GM18499 (cell line): ENCODE data around the gene NRK.
"Not testable (repeated sequence)": the region's sequence is repeated elsewhere in the genome, so short reads cannot be mapped to it uniquely, and the experiment has no call there.

ENCODE experiments used
- ATAC-seq: cut with Tn5 transposase; IDR thresholded peaks from one replicate; pipeline ENCODE4 v1.9.1; 2021; ENCODE audit warnings: moderate number of reproducible peaks; ENCODE audit not compliant: insufficient read depth, unreplicated experiment

NRK gene, protein sequence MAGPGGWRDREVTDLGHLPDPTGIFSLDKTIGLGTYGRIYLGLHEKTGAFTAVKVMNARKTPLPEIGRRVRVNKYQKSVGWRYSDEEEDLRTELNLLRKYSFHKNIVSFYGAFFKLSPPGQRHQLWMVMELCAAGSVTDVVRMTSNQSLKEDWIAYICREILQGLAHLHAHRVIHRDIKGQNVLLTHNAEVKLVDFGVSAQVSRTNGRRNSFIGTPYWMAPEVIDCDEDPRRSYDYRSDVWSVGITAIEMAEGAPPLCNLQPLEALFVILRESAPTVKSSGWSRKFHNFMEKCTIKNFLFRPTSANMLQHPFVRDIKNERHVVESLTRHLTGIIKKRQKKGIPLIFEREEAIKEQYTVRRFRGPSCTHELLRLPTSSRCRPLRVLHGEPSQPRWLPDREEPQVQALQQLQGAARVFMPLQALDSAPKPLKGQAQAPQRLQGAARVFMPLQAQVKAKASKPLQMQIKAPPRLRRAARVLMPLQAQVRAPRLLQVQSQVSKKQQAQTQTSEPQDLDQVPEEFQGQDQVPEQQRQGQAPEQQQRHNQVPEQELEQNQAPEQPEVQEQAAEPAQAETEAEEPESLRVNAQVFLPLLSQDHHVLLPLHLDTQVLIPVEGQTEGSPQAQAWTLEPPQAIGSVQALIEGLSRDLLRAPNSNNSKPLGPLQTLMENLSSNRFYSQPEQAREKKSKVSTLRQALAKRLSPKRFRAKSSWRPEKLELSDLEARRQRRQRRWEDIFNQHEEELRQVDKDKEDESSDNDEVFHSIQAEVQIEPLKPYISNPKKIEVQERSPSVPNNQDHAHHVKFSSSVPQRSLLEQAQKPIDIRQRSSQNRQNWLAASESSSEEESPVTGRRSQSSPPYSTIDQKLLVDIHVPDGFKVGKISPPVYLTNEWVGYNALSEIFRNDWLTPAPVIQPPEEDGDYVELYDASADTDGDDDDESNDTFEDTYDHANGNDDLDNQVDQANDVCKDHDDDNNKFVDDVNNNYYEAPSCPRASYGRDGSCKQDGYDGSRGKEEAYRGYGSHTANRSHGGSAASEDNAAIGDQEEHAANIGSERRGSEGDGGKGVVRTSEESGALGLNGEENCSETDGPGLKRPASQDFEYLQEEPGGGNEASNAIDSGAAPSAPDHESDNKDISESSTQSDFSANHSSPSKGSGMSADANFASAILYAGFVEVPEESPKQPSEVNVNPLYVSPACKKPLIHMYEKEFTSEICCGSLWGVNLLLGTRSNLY (N-terminal part only)

DNA sequence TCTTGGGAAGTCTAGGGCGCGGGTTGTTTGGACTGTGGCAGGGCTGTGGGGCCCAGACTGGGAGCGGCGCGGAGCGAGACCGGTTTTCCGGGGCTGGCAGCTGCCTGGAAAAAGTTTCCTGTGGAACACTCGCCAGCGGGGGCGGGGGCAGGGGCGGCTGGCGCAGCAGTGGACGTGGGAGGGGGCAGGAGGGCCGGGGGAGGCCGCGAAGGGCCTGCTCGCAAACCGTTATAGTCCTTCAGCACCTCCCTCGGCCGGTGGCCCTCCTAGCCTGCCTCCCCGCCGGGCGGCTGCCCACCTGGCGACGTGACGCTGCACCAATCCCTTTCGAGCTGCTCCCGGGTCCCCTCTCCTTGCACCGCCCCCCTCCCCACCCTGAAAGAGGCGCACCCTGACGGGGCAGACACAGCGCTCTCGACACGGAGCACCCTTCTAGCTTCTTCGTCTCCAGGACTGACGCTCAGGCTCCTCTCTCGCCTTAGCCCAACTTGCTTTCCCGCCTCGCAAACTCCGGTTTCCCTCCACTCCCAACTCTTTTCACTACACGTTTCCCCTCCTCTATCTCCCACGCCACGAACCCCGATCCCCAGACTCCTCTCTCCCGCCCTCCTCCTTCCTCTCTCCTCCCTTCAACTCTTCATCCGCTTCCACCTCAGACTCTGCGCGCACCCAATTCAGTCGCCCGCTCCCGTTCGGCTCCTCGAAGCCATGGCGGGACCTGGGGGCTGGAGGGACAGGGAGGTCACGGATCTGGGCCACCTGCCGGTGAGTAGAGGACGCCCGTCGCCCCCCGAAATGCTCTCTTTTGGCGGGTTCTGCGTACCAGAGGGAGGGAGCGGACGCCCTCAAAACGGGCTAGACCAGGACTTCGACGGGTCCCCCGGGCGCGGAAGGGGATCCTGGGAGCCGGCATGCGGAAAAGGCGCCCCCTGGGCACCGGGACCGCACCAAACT lies at the start of gene NRK:
NRK (plus strand) TSS at position 402 of the 954 bp plus-strand sequence; CDS start at position 709, 307 bp downstream.
- no peak for ATAC-seq

DNA sequence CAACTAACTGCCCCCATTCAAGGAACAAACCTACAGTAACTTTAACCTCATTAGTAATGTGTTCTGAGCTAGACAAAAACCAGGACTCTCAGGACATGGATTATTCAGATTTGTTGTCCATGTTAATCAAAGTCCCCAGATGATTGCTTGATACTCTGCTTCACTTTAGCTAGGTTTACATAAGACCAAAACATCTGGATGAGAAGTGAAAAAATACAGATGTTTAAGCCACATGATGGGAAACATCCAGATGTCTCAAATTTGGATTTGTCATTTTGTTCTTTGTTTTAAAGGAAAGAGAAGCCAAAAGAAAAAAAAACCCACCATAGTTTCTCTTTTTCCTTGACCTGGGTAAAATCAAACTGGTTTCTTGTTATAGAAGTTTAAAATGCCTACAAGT lies 48.5 kb upstream of the NRK start:
- no peak for ATAC-seq

DNA sequence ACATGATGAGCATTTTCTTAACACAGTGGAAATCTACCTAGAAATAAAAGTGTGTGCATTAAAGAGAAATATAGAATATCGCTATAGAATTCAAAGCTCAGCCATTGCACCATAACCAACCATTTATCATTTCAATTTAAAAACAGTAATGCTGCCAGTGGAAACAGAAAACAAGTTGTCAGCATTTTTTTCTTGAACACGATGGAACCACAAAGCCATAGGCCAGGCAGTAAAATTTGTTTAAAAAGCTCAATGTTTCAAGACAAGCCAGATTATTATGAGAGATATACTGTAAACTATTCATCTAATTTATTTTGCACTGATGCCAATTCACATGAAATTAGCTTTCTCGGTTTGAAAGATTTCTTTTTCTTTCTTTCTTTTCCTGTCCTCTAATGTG lies 46.7 kb upstream of the NRK start:
- ATAC-seq = no peak

DNA sequence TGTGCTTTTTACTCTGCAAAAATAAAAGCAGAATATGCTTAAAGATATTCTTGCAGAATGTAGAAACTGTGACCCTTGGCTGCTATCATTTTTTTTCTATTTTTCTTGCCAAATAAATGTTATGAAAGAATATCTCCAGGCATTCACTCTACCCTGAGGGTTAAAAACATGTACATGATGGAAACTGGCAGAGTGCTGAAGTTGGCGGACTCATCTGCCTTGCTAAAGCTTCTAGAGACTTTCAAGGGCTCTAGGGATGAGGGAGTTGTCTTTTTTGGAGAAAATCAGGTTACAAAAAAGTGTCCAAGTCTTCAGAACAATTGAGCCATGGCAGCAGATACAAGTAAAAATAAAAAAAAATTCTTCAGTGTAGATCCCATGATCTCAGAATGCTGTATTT lies 40.5 kb upstream of the NRK start:
- no peak for ATAC-seq

DNA sequence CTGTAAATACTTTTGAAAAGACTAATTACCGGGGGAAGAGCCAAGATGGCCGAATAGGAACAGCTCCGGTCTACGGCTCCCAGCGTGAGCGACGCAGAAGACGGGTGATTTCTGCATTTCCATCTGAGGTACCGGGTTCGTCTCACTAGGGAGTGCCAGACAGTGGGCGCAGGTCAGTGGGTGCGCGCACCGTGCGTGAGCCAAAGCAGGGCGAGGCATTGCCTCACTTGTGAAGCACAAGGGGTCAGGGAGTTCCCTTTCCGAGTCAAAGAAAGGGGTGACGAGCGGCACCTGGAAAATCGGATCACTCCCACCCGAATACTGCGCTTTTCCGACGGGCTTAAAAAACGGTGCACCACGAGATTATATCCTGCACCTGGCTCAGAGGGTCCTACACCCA lies 25.5 kb upstream of the NRK start:
- ATAC-seq = not testable (repeated sequence)

DNA sequence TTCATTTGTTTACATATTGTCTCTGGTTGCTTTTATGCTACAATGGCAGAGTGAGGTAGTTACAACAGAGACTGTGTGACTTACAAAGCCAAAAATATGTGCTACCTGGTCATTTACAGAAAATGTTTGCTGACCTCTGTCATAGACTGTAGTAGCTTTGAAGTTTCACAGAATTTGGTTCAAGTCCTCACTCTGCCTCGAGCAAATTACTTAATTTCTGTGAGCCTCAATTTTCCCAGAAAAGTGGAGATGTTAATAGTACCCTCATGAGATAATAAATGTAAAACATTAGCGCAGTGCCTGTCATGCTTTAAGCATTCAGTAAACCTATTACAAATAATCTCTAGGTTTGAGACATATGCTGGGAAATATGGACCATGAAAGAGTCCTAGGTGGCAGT lies 18.4 kb upstream of the NRK start:
- ATAC-seq = no peak

DNA sequence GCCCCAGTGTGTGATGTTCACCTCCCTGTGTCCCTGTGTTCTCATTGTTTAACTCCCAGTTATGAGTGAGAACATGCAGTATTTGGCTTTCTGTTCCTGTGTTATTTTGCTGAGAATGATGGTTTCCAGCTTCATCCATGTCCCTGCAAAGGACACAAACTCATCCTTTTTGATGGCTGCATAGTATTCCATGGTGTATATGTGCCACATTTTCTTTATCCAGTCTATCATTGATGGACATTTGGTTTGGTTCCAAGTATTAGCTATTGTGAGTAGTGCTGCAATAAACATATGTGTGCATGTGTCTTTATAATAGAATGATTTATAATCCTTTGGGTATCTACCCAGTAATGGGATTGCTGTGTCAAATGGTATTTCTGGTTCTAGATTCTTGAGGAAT lies 16.7 kb upstream of the NRK start:
- ATAC-seq = not testable (repeated sequence)

DNA sequence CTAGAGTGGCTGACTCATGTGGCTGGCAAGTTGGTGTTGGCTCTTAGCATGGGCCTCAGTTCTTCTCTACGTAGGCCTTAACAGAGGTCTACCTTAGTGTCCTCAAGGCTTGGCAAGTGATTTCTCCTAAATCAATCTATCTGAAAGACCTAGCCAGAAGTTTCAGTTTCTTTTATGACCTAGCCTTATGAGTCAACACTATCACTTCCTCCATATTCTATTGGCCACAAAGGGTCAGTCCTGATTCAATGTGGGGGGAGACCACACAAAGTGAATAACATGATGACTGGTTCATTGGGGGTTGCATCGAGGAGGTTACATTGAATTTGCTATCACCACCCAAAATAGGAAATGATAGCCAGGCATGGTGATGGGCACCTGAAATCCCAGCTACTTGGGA lies 5.8 kb upstream of the NRK start:
- ATAC-seq = no peak

DNA sequence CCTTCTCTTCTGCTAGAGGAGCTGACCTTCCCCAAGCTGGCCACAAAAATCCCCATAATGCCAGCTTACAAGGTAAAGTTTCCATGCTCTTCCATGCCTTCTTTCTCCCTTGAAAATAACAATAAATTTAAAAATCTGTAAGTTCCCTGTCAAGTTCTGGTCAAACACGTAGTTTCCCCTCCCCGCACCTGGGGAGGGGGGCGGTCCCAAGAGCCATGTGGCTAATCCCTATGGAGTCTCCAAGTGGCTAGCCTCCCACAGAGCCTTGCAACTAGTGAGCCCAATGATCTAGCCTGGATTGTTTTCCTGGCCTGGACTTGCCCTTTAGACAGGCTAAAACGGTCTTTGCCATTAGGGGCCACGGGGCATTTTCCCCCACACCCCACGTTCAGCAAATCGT lies 2.1 kb upstream of the NRK start:
- no peak for ATAC-seq

DNA sequence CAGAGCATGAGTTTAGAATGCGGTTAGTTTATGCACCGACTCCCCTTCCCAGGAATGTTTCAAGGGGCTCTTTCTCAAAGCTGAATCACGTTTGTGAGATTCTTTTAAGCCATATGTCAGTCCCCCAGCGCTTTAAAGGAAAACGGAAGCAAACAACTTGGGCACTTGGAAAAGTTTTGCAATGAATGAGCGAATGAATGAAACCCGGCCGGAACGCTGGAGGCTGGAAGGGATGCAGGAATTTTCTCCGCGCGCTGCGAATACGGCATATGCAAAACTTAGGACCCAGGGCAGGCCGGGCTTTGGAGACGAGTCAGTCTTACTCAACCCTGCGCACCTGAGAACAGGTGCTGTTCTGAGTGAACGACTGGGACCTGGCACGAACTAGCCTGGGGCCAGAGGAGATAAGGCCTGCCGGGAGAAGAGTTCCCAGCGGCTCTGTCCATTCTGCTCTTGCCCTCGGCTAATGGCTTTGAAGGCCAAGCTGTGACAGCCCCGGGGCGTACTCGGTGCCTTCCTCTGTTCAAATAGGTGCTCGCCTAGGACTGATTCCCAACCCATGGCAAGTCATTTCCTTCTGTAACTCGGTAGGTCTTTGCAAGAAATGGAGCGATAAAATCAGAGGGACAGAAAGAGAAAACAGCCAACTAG lies 743 bp upstream of the NRK start:
- ATAC-seq = no peak

DNA sequence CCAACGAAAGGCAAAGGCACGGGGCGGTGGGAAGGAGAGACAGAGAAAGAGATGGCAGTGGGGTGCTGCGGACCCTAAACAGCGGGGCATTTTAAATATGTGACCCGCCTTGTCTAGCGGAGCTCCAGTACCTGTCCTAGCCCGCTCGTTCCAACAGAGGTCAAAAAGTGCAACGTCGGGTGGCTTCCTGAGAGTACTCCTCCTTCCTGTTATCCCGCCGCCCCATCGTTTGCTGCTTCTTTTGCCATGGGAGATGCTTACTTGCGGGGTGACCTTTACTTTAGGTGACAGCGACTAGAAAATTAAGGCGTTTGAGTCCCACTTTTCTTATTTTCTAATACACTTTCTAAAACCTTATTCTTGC lies 735 bp downstream of the NRK start:
- no peak for ATAC-seq

DNA sequence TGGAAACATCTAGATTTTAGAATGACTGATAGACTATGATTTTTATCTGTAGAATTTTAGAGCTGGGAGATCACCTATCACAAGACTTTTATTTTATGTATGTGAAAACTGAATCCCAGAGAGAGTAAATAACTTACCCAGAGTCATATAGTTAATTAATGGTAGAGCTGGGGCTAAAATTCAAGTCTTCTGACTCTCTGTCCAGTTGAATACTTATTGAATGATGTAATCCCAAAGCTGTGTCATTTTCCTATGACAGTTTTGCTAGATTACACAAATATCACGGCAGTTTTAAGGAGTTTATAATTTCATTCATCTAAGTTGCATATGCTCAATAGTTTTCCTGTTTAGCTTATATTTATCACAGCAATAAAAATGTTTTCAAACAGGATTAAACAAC lies 6.7 kb downstream of the NRK start:
- no peak for ATAC-seq

DNA sequence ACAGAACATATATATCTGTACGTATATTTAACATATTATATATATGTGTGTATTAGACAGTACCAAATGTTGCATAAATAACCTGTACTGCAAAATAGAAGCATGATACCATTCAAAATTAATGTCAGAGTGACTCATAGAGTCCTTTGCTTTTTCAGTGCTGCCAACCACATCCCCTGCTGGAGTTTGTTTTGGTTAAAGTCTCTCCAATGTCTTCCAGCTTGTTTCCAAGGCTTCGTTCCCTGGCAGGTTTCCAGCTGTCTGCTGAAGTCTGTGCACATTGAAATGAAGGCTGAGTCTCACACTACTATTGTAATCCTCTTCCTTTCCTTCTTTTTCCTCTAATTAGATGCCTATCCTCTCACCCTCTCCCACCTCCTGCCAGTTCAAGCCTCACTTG lies 14.9 kb downstream of the NRK start:
- no peak for ATAC-seq

DNA sequence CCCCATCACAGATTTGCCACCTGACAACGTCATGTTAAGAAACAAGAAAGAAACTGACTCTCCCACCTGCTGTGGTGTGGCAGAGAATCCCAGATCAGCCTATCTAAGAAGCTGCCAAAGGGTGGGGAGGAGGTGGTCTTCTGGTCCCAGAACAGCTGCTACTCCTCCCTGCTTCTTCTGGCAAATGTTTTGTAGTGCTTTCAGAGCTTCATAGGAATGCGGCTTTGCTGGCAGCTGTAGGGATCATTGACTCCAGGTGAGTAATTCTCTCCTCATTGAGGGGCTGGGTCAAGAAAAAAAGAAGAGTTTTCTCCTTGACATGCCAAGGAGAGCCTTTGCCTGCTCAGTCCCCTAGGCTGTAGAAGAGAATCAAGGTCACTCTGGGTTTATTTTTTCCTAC lies 23.3 kb downstream of the NRK start:
- ATAC-seq = no peak

DNA sequence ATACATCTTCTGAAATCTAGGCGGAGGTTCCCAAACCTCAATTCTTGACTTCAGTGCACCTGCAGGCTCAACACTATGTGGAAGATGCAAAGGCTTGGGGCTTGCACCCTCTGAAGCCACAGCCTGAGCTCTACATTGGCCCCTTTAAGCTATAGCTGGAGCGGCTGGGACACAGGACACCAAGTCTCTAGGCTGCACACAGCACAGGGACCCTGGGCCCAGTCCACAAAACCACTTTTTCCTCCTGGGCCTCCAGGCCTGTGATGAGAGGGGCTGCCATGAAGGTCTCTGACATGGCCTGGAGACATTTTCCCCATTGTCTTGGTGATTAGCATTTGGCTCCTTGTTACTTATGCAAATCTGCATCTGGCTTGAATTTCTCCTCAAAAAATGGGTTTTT lies 27.8 kb downstream of the NRK start:
- not testable (repeated sequence) for ATAC-seq

DNA sequence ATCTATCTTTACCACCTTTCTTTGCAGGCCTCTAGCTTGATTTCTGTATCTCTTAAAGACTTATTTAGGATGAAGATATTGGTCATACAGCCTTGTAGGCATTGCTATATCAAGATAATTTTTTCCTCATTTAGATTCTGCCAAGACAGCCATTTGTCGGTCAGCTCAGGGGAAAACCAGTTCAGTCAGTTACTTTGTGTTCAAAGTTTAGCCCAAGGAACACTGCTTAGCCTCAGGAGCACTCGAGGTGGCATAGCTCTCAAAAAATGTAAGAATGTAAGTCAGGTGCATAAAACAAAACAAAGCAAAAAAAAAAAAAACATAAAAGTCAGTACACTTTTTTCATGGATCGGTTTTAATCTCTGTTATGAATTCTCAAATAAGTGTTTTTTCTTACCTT lies 43.4 kb downstream of the NRK start:
- no peak for ATAC-seq

DNA sequence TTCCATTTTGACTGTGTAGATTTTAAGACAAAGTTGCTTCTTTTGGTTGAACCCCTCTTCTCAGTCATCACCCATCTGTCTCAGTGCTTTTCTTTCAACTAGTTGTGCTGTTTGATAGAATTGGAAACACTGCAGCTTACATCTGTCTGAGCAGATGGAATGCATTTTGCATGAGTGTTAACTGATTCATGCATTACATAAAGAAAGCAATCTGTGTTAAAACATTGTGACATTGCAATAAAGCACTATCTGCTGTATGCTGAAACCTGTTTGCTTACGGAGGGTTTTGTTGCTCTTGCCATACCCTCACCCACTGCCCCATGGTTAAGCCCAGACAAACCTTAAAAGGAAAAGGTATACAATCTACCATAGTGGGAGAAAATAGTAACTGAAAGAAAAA lies 47.4 kb downstream of the NRK start:
- no peak for ATAC-seq

DNA sequence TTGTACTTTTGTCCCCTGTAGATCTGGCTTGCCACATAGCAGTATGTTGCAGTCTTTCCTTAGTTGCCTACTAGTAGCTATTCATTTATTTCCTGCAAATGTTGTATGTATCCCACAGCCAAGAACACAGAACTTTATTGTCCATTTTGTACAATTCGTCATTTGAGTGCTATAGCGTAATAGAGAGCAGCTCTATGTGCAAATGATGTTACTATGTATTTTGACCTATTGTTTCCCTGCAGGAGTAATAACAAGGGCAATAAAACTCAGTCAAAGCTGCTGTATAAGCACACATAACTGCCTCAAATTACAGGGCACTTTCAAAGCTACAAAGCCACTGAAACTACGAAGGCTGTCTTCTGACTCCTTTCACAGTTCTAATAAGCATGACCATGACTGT lies 48.1 kb downstream of the NRK start:
- ATAC-seq = no peak

DNA sequence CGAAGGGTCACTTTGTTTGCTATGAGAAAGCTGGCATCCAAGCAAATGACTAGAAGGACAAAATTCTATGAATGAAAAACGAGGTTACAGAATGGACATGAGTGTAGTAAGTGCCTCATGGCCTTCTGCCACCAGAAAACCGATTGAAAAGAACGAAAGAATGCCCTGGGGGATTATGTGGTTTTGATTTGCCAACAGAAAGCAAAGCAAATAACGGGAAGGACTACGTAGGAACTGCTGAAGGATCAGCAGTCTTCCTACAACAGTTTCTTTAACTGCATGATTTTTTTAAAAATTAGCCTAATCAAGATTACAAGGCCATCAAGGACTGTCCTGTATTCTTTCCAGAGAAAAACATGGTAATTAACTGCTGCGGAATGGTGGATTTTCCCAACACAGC lies 50.6 kb downstream of the NRK start:
- no peak for ATAC-seq
